Measurements from ENCODE around the gene SAMHD1.

The SAMHD1 gene

GRCh38 chr20:36989797-36990196, 38.3 kb upstream of the SAMHD1 start:
- Mint-ChIP-seq H3K9me3 (peaks cover 21% of the 10 kb centered on the region), H3K27ac (no peak overlapping the region), H3K4me3 (no peak overlapping the region), H3K27me3 (ENCODE audit: low read depth, poor library complexity) (peaks cover 7% of the 10 kb centered on the region), H3K36me3 (ENCODE audit: low read depth) (peaks cover 23% of the 10 kb centered on the region), H3K4me1 (peaks cover 15% of the 10 kb centered on the region)
- no peak for DNase-seq
- TF ChIP-seq CTCF (IDR thresholded peaks at IDR 0.05) = no peak

GRCh38 chr20:36988494-36988966, 37.0 kb upstream of the SAMHD1 start:
- H3K4me3 Mint-ChIP-seq = no peak overlapping the region
- no peak for DNase-seq
- peaks cover 10% of the 10 kb centered on the region for H3K9me3 Mint-ChIP-seq
- H3K36me3 Mint-ChIP-seq (ENCODE audit: low read depth) = peaks cover 10% of the 10 kb centered on the region
- H3K27ac Mint-ChIP-seq = no peak overlapping the region
- TF ChIP-seq CTCF (IDR thresholded peaks at IDR 0.05) = no peak
- H3K4me1 Mint-ChIP-seq = peaks cover 25% of the 10 kb centered on the region
- peaks cover 7% of the 10 kb centered on the region for H3K27me3 Mint-ChIP-seq (ENCODE audit: low read depth, poor library complexity)

- H3K27ac Mint-ChIP-seq = peak overlapping the region; percentile 80
- no peak for TF ChIP-seq CTCF (IDR thresholded peaks at IDR 0.05)
- H3K9me3 Mint-ChIP-seq = no peaks in the 10 kb centered on the region
- H3K4me3 Mint-ChIP-seq = no peak overlapping the region
- H3K36me3 Mint-ChIP-seq (ENCODE audit: low read depth) = no peaks in the 10 kb centered on the region
- peaks cover 7% of the 10 kb centered on the region for H3K27me3 Mint-ChIP-seq (ENCODE audit: low read depth, poor library complexity)
- no peak for DNase-seq
- peaks cover 17% of the 10 kb centered on the region for H3K4me1 Mint-ChIP-seq
Measured at GRCh38 chr20:36984257-36984638, 32.7 kb upstream of the SAMHD1 start.

DNA sequence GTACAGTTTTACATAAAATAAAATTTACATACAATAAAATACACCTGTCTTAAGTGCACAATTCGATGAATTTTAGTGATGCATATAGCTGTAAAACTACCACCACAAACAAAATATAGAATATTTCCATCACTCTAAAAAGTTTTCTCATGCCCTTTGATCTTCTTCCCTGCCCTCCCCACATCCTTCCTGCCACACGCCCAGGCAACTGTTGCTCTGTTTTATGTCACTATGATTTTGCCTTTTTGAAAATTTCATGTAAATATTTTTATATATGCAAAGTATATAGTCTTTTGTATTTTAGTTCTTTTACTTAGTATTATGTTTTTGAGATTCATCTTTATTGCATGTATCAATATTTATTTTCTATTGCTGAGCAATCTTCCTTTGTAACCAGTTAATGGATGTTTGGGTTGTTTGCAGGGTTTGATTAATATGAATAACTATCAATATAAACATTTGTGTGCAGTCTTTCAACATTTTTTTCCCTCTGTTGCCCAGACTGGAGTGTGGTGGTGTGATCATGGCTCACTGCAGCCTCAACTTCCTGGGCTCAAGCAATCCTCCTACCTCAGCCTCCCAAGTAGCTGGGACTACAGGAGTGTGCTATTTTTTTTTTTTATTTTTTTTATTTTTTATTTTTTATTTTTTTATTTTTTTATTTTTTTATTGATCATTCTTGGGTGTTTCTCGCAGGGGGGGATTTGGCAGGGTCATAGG, 23.8 kb upstream of the SAMHD1 start:
- no peak for DNase-seq
- no peaks in the 10 kb centered on the region for H3K27me3 Mint-ChIP-seq (ENCODE audit: low read depth, poor library complexity)
- H3K4me3 Mint-ChIP-seq = no peak overlapping the region
- H3K36me3 Mint-ChIP-seq (ENCODE audit: low read depth) = peaks cover 3% of the 10 kb centered on the region
- no peak overlapping the region for H3K27ac Mint-ChIP-seq
- TF ChIP-seq CTCF (IDR thresholded peaks at IDR 0.05) = no peak
- no peaks in the 10 kb centered on the region for H3K4me1 Mint-ChIP-seq
- H3K9me3 Mint-ChIP-seq = peaks cover 16% of the 10 kb centered on the region

GRCh38 chr20:36974660-36975059, 23.2 kb upstream of the SAMHD1 start:
- Mint-ChIP-seq H3K9me3 (peaks cover 22% of the 10 kb centered on the region), H3K4me1 (peaks cover 4% of the 10 kb centered on the region), H3K36me3 (ENCODE audit: low read depth) (peaks cover 9% of the 10 kb centered on the region), H3K27me3 (ENCODE audit: low read depth, poor library complexity) (no peaks in the 10 kb centered on the region), H3K4me3 (no peak overlapping the region), H3K27ac (no peak overlapping the region)
- DNase-seq = no peak
- TF ChIP-seq CTCF (IDR thresholded peaks at IDR 0.05) = no peak

GRCh38 chr20:36971103-36971502, 19.6 kb upstream of the SAMHD1 start:
- Mint-ChIP-seq H3K27ac (peak overlapping the region; percentile 43), H3K4me1 (peaks cover 23% of the 10 kb centered on the region), H3K27me3 (ENCODE audit: low read depth, poor library complexity) (no peaks in the 10 kb centered on the region), H3K36me3 (ENCODE audit: low read depth) (peaks cover 13% of the 10 kb centered on the region), H3K9me3 (peaks cover 23% of the 10 kb centered on the region), H3K4me3 (no peak overlapping the region)
- no peak for DNase-seq
- TF ChIP-seq CTCF (IDR thresholded peaks at IDR 0.05) = no peak
